Measurements from ENCODE around the gene SHMT2.

- TF ChIP-seq, protein P1, sequence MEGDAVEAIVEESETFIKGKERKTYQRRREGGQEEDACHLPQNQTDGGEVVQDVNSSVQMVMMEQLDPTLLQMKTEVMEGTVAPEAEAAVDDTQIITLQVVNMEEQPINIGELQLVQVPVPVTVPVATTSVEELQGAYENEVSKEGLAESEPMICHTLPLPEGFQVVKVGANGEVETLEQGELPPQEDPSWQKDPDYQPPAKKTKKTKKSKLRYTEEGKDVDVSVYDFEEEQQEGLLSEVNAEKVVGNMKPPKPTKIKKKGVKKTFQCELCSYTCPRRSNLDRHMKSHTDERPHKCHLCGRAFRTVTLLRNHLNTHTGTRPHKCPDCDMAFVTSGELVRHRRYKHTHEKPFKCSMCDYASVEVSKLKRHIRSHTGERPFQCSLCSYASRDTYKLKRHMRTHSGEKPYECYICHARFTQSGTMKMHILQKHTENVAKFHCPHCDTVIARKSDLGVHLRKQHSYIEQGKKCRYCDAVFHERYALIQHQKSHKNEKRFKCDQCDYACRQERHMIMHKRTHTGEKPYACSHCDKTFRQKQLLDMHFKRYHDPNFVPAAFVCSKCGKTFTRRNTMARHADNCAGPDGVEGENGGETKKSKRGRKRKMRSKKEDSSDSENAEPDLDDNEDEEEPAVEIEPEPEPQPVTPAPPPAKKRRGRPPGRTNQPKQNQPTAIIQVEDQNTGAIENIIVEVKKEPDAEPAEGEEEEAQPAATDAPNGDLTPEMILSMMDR (conservative IDR thresholded peaks at IDR 0.05; ENCODE audit: low read depth, low read length): no peak
- TF ChIP-seq EZH2 (IDR thresholded peaks at IDR 0.05; ENCODE audit: borderline replicate concordance, low read depth, low read length, poor library complexity, severe bottlenecking): no peak
These were observed 6.9 kb downstream of the SHMT2 start for GRCh38 chr12:57236201-57236924.

Measured in A673 (cell line).